A549 (cell line): ENCODE results near the gene PPFIA4. TPM values are rescaled to one million over a fixed set of nuclear protein-coding genes. Genes with fewer than 3 reads are reported as not detected.

Experiments used
- ATAC-seq, 2 experiments: fragments of 200-7000 bp in 1 of 2; fragments of >200 bp in 1 of 2; cut with Nextera tagmentation in 1 of 2; cut with Tn5 transposase in 1 of 2; 3 replicates each; pipeline versions ENCODE4 v1.8.0 to v1.9.1; 2018 to 2020; ENCODE audit warnings: mild to moderate bottlenecking in 1 of 2, moderate library complexity in 1 of 2
- CTCF ChIA-PET: fragments of 300-600 bp; sonication (Branson Sonifier 250); formaldehyde crosslinking; extraction: SDS; loops from one replicate; lab custom pipeline; 2021; ENCODE audit warnings: antibody characterized with exemption, inconsistent platforms; lab: Yijun Ruan, JAX
- POLR2A ChIA-PET: fragments of 350-600 bp; formaldehyde crosslinking; extraction: SDS; loops from one replicate; lab custom pipeline; 2021; ENCODE audit warnings: antibody characterized with exemption, inconsistent platforms; lab: Yijun Ruan, JAX
- DNase-seq, 2 experiments: peaks; one replicate each; pipeline versions ENCODE4 v3.0.0 to v3.0.0-alpha.2; 2011 to 2016; ENCODE audit warnings: low read depth in 1 of 2, low spot score in 1 of 2
- FAIRE-seq: peaks from 2 replicates; lab custom pipeline; 2011; peaks lifted over from hg19 to GRCh38; lab: Jason Lieb, UNC
- H3K27ac ChIP-seq, 2 experiments: fragments of >200 bp; sonication (Bioruptor Twin); formaldehyde crosslinking; 3 replicates each; pipeline ENCODE4 v1.5.1; 2016 to 2017
- H3K4me1 ChIP-seq: fragments of >200 bp; sonication (Bioruptor Twin); formaldehyde crosslinking; 3 replicates; pipeline ENCODE4 v1.6.1; 2016
- H3K4me2 ChIP-seq: fragments of >200 bp; sonication (Bioruptor Twin); formaldehyde crosslinking; 3 replicates; pipeline ENCODE4 v1.6.1; 2016
- H3K4me3 ChIP-seq: fragments of >200 bp; sonication (Bioruptor Twin); formaldehyde crosslinking; 3 replicates; pipeline ENCODE4 v1.5.1; 2016
- H3K9me3 ChIP-seq: fragments of >200 bp; sonication (Bioruptor Twin); formaldehyde crosslinking; 3 replicates; pipeline ENCODE4 v1.6.1; 2016
- BHLHE40 ChIP-seq: IDR thresholded peaks from 2 replicates; pipeline ENCODE4 v1.6.1; 2012; ENCODE audit warnings: low read depth, low read length, inconsistent platforms
- CBX2 ChIP-seq: fragments of 200-600 bp; sonication (generic); IDR thresholded peaks from 2 replicates; pipeline ENCODE4 v1.6.1; 2016; ENCODE audit warnings: low read depth, mild to moderate bottlenecking, borderline replicate concordance
- CTCF ChIP-seq: fragments of >200 bp; sonication (Bioruptor Twin); formaldehyde crosslinking; IDR thresholded peaks from 3 replicates; pipeline ENCODE4 v1.5.1; 2016
- EHF ChIP-seq: fragments of 250-450 bp; sonication (Bioruptor Pico); IDR thresholded peaks from 2 replicates; pipeline ENCODE4 v1.5.0; 2020; ENCODE audit warnings: mild to moderate bottlenecking
- EHMT2 ChIP-seq: fragments of 200-600 bp; sonication (generic); IDR thresholded peaks from 2 replicates; pipeline ENCODE4 v1.6.1; 2016; ENCODE audit warnings: antibody characterized with exemption, low read depth, mild to moderate bottlenecking, moderate library complexity
- EP300 ChIP-seq, 2 experiments: fragments of >200 bp; sonication (Bioruptor Twin); formaldehyde crosslinking; IDR thresholded peaks; 2 replicates in 1 of 2; 3 replicates in 1 of 2; pipeline ENCODE4 v1.6.1; 2016 to 2017
- FOSB ChIP-seq: fragments of 250-450 bp; sonication (Bioruptor Pico); IDR thresholded peaks from 2 replicates; pipeline ENCODE4 v1.5.0; 2020; ENCODE audit warnings: mild to moderate bottlenecking, moderate library complexity
- HDAC2 ChIP-seq: fragments of 200-600 bp; sonication (generic); IDR thresholded peaks from 2 replicates; pipeline ENCODE4 v1.6.1; 2016
- HES2 ChIP-seq: fragments of >200 bp; sonication (Bioruptor Twin); formaldehyde crosslinking; IDR thresholded peaks from 2 replicates; pipeline ENCODE4 v1.6.1; 2016
- HEYL ChIP-seq: fragments of 250-450 bp; sonication (Bioruptor Pico); IDR thresholded peaks from 2 replicates; pipeline ENCODE4 v1.8.0; 2021; ENCODE audit warnings: mild to moderate bottlenecking, moderate library complexity
- HOXB5 ChIP-seq: fragments of 250-450 bp; sonication (Bioruptor Pico); IDR thresholded peaks from 2 replicates; pipeline ENCODE4 v1.5.0; 2020; ENCODE audit warnings: mild to moderate bottlenecking, moderate library complexity
- JUNB ChIP-seq: fragments of >200 bp; sonication (Bioruptor Twin); formaldehyde crosslinking; IDR thresholded peaks from 2 replicates; pipeline ENCODE4 v1.6.1; 2016
- MAFK ChIP-seq: fragments of 450-650 bp; IDR thresholded peaks from 2 replicates; pipeline ENCODE4 v1.6.1; 2014; ENCODE audit not compliant: partially characterized antibody
- MAX ChIP-seq: IDR thresholded peaks from 2 replicates; pipeline ENCODE4 v1.6.1; 2012
- NFE2L2 ChIP-seq: fragments of 150-350 bp; conservative IDR thresholded peaks from 2 replicates; pipeline ENCODE4 v1.6.1; 2014; ENCODE audit warnings: low read length
- NPAS2 ChIP-seq: fragments of 250-450 bp; sonication (Bioruptor Pico); IDR thresholded peaks from 2 replicates; pipeline ENCODE4 v1.8.0; 2022; ENCODE audit warnings: mild to moderate bottlenecking, moderate library complexity, borderline replicate concordance
- NR3C1 ChIP-seq: fragments of >200 bp; sonication (Bioruptor Twin); formaldehyde crosslinking; IDR thresholded peaks from 3 replicates; pipeline ENCODE4 v1.6.1; 2017
- PHF8 ChIP-seq: fragments of 200-600 bp; sonication (generic); IDR thresholded peaks from 2 replicates; pipeline ENCODE4 v1.6.1; 2016; ENCODE audit warnings: low read depth, mild to moderate bottlenecking, antibody characterized with exemption, moderate library complexity, borderline replicate concordance
- POLR2A ChIP-seq: IDR thresholded peaks from 2 replicates; pipeline ENCODE4 v1.6.1; 2012; ENCODE audit warnings: mild to moderate bottlenecking, low read length
- POLR2AphosphoS2 ChIP-seq: conservative IDR thresholded peaks from 2 replicates; pipeline ENCODE4 v1.6.1; 2012; ENCODE audit warnings: low read length, improper control_type of control experiment, inconsistent platforms
- RARB ChIP-seq: fragments of 250-450 bp; sonication (Bioruptor Pico); IDR thresholded peaks from 2 replicates; pipeline ENCODE4 v1.8.0; 2021; ENCODE audit warnings: mild to moderate bottlenecking, moderate library complexity
- RCOR1 ChIP-seq: fragments of 150-350 bp; IDR thresholded peaks from 2 replicates; pipeline ENCODE4 v1.6.1; 2014; ENCODE audit warnings: antibody characterized with exemption, low read length, low read depth
- REST ChIP-seq: fragments of 200-600 bp; sonication (generic); IDR thresholded peaks from 2 replicates; pipeline ENCODE4 v1.6.1; 2016; ENCODE audit warnings: antibody characterized with exemption, mild to moderate bottlenecking, moderate library complexity
- RNF2 ChIP-seq: fragments of 200-600 bp; sonication (generic); IDR thresholded peaks from 2 replicates; pipeline ENCODE4 v1.6.1; 2016; ENCODE audit warnings: low read depth, mild to moderate bottlenecking, antibody characterized with exemption, moderate library complexity, borderline replicate concordance
- SMC3 ChIP-seq: fragments of >200 bp; sonication (Bioruptor Twin); formaldehyde crosslinking; IDR thresholded peaks from 3 replicates; pipeline ENCODE4 v1.6.1; 2018; ENCODE audit warnings: inconsistent platforms
- SREBF2 ChIP-seq: fragments of 450-650 bp; IDR thresholded peaks from 2 replicates; pipeline ENCODE4 v1.6.1; 2014; ENCODE audit warnings: mild to moderate bottlenecking, moderate library complexity
- ZFP36 ChIP-seq: fragments of 450-650 bp; IDR thresholded peaks from 2 replicates; pipeline ENCODE4 v1.6.1; 2014; ENCODE audit warnings: borderline replicate concordance; ENCODE audit not compliant: partially characterized antibody
- ZSCAN20 ChIP-seq: fragments of 250-450 bp; sonication (Bioruptor Pico); IDR thresholded peaks from 2 replicates; pipeline ENCODE4 v1.8.0; 2022; ENCODE audit warnings: mild to moderate bottlenecking, moderate library complexity
- WGBS: methylation state at CpG from one replicate; pipeline ENCODE4 v1.1.6; 2017; ENCODE audit errors: missing lambda C conversion rate; 5-methylcytosine and 5-hydroxymethylcytosine counted together
- polyA plus RNA-seq, 4 experiments: library from polyadenylated mRNA; depleted of rRNA in 3 of 4; stranded (reverse); fragments of >200 nt; fragmentation: RNase III in 1 of 4; extraction: RNeasy Plus Mini Kit Qiagen cat#74134 plus additional on column Dnase treatment in 1 of 4; gene quantifications; 2 replicates in 3 of 4; 3 replicates in 1 of 4; pipeline ENCODE4 v1.2.3, GENCODE V29; 2011 to 2017

PPFIA4 gene
- polyA plus RNA-seq, 2 of the 4 experiments (the other 2 are of a cell fraction), result 0.47 to 0.63 TPM

GRCh38 chr1:203041351-203041932 lies 15.2 kb downstream of the PPFIA4 start:
- H3K9me3 ChIP-seq, result no peaks in the 10 kb centered on the region
- WGBS, result 15% methylated on average over 3 of the region's 3 CpGs
- H3K4me1 ChIP-seq, result peaks cover 15% of the 10 kb centered on the region; the same call in 2 of the 3 replicates
- ATAC-seq (no peak), FAIRE-seq (no peak), DNase-seq (no peak)
- ChIA-PET CTCF (interaction anchor here (0.5 to 25.2 kb wide), 18 partner anchors 14 to 447 kb away, joined by 3 to 452 read pairs (median 10); partner anchors contain the start of genes ADORA1, MYBPH and PPFIA4), POLR2A (no interaction called here)
- H3K27ac ChIP-seq, result no peak overlapping the region
- TF ChIP-seq HOXB5 (CRISPR knock-in tag) (no peak), MAX (no peak), HEYL (CRISPR knock-in tag) (no peak), ZFP36 (no peak), JUNB (no peak), MAFK (no peak), NPAS2 (CRISPR knock-in tag) (no peak), EP300 (IDR thresholded peaks at IDR 0.05) (no peak), CBX2 (no peak), BHLHE40 (no peak), NFE2L2 (no peak), POLR2A (no peak), RNF2 (no peak), ZSCAN20 (CRISPR knock-in tag) (no peak), SREBF2 (no peak), POLR2AphosphoS2 (no peak), RCOR1 (no peak), FOSB (CRISPR knock-in tag) (no peak), EHMT2 (no peak), NR3C1 (no peak)
- H3K4me2 ChIP-seq, result no peak overlapping the region
- H3K4me3 ChIP-seq, result no peak overlapping the region

GRCh38 chr1:203043830-203044545 lies 17.7 kb downstream of the PPFIA4 start:
- no peak for TF ChIP-seq RARB (CRISPR knock-in tag)
- TF ChIP-seq HDAC2, result no peak
- TF ChIP-seq SMC3, result no peak
- no peak for DNase-seq
- ChIA-PET CTCF (interaction anchor here (0.9 to 25.2 kb wide), 8 partner anchors 14 to 226 kb away, joined by 3 to 452 read pairs (median 118); partner anchors contain the start of gene MYBPH), POLR2A (no interaction called here)
- Histone ChIP-seq H3K27ac (no peak overlapping the region), H3K4me2 (no peak overlapping the region), H3K9me3 (no peaks in the 10 kb centered on the region), H3K4me1 (peaks cover 8% of the 10 kb centered on the region; the same call in 2 of the 3 replicates), H3K4me3 (no peak overlapping the region)
- ATAC-seq, result no peak
- WGBS, result 82% methylated on average over 14 of the region's 14 CpGs
- FAIRE-seq, result no peak

- ATAC-seq (no peak), FAIRE-seq (no peak), DNase-seq (no peak)
- no peak overlapping the region for H3K4me3 ChIP-seq
- 71% methylated on average over 7 of the region's 7 CpGs for WGBS
- ChIA-PET CTCF (interaction anchor here (1.1 to 30.5 kb wide), 8 partner anchors 8 to 225 kb away, joined by 3 to 452 read pairs (median 227); partner anchors contain the start of gene MYBPH), POLR2A (no interaction called here)
- H3K4me1 ChIP-seq, result peaks cover 6% of the 10 kb centered on the region; the same call in 2 of the 3 replicates
- H3K9me3 ChIP-seq, result no peaks in the 10 kb centered on the region
- H3K27ac ChIP-seq, result no peak overlapping the region
- H3K4me2 ChIP-seq, result no peak overlapping the region
- TF ChIP-seq REST (no peak), MAX (no peak), PHF8 (no peak), ZSCAN20 (CRISPR knock-in tag) (no peak), EHF (no peak), CTCF (no peak), NFE2L2 (no peak), HES2 (no peak), NR3C1 (no peak)
Measured at GRCh38 chr1:203044546-203045250, 18.4 kb downstream of the PPFIA4 start.
